Panc1 (cell line): ENCODE results near the gene PEF1.

Experiments used
- POLR2AphosphoS5 ChIP-seq: IDR thresholded peaks from 2 replicates; pipeline ENCODE4 v1.6.1; 2012; ENCODE audit warnings: mild to moderate bottlenecking, low read depth, low read length, moderate library complexity
- TCF7L2 ChIP-seq: IDR thresholded peaks from 2 replicates; pipeline ENCODE4 v1.6.1; 2011; ENCODE audit warnings: mild to moderate bottlenecking, low read depth, low read length, inconsistent platforms
- TF ChIP-seq, protein P1 (sequence below), 2 experiments: IDR thresholded peaks; 2 replicates each; pipeline ENCODE4 v1.6.1; 2011 to 2012; ENCODE audit warnings: low read depth in 2 of 2, control low read depth in 1 of 2, low read length in 1 of 2, mild to moderate bottlenecking in 1 of 2, moderate library complexity in 1 of 2; ENCODE audit not compliant: insufficient read depth in 1 of 2
- TF ChIP-seq, protein P2 (sequence below): fragments of 450-650 bp; IDR thresholded peaks from 2 replicates; pipeline ENCODE4 v1.5.1; 2017; ENCODE audit warnings: mild to moderate bottlenecking

DNA sequence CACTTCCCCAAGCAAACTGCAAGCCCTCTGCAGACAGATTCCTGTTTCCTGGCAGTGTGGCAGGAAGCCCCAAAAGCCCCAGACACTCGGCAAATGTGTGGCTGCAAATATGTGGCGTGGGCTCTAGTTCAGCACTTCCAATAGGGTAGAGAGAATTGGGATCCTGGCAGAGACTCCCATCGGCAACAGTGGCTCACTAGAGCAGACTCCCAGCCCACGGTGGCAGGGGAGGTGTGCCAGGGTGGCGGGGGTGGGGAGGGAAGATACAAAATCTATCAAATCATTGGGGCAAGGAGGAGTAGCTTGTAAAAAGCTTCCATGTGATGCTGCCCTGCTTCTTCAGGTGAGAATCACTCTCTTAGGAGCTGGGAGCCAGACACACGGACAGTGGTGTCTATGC lies 33.3 kb upstream of the PEF1 start:
- TF ChIP-seq, protein P1, sequence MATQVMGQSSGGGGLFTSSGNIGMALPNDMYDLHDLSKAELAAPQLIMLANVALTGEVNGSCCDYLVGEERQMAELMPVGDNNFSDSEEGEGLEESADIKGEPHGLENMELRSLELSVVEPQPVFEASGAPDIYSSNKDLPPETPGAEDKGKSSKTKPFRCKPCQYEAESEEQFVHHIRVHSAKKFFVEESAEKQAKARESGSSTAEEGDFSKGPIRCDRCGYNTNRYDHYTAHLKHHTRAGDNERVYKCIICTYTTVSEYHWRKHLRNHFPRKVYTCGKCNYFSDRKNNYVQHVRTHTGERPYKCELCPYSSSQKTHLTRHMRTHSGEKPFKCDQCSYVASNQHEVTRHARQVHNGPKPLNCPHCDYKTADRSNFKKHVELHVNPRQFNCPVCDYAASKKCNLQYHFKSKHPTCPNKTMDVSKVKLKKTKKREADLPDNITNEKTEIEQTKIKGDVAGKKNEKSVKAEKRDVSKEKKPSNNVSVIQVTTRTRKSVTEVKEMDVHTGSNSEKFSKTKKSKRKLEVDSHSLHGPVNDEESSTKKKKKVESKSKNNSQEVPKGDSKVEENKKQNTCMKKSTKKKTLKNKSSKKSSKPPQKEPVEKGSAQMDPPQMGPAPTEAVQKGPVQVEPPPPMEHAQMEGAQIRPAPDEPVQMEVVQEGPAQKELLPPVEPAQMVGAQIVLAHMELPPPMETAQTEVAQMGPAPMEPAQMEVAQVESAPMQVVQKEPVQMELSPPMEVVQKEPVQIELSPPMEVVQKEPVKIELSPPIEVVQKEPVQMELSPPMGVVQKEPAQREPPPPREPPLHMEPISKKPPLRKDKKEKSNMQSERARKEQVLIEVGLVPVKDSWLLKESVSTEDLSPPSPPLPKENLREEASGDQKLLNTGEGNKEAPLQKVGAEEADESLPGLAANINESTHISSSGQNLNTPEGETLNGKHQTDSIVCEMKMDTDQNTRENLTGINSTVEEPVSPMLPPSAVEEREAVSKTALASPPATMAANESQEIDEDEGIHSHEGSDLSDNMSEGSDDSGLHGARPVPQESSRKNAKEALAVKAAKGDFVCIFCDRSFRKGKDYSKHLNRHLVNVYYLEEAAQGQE (IDR thresholded peaks at IDR 0.05; ENCODE audit: insufficient read depth in 1 of 2, low read depth in 2 of 2, low read length in 1 of 2), result no peak
- TF ChIP-seq, protein P2, sequence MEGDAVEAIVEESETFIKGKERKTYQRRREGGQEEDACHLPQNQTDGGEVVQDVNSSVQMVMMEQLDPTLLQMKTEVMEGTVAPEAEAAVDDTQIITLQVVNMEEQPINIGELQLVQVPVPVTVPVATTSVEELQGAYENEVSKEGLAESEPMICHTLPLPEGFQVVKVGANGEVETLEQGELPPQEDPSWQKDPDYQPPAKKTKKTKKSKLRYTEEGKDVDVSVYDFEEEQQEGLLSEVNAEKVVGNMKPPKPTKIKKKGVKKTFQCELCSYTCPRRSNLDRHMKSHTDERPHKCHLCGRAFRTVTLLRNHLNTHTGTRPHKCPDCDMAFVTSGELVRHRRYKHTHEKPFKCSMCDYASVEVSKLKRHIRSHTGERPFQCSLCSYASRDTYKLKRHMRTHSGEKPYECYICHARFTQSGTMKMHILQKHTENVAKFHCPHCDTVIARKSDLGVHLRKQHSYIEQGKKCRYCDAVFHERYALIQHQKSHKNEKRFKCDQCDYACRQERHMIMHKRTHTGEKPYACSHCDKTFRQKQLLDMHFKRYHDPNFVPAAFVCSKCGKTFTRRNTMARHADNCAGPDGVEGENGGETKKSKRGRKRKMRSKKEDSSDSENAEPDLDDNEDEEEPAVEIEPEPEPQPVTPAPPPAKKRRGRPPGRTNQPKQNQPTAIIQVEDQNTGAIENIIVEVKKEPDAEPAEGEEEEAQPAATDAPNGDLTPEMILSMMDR, result no peak
- TF ChIP-seq POLR2AphosphoS5 (no peak), TCF7L2 (no peak)
